Measurements from ENCODE around the gene HS1BP3. TPM values are rescaled to one million over a fixed set of nuclear protein-coding genes. Genes with fewer than 3 reads are reported as not detected.
A peak's percentile ranks its signal among the peaks of the same experiment; 100 is the strongest.

HS1BP3 gene
- total and polyA plus RNA-seq, 2 of the 13 experiments (the other 11 are each of a cell fraction or from before 2014, with no cell fraction given) = 15.2 to 22.0 TPM

- no peak for TF ChIP-seq NR2F6 (IDR thresholded peaks at IDR 0.05)
- TF ChIP-seq NR2F6 (CRISPR knock-in tag; IDR thresholded peaks at IDR 0.05) = no peak
- peak; percentile 4; the same call in 1 of the 2 replicates for TF ChIP-seq ZSCAN9 (CRISPR knock-in tag; IDR thresholded peaks at IDR 0.05; ENCODE audit: borderline replicate concordance)
- no peak for TF ChIP-seq FOXP1 (IDR thresholded peaks at IDR 0.05)
- TF ChIP-seq FOXP1 (CRISPR knock-in tag; IDR thresholded peaks at IDR 0.05) = no peak
- no peak for TF ChIP-seq IKZF5 (CRISPR knock-in tag; IDR thresholded peaks at IDR 0.05)
- peak; percentile 59; the same call in 1 of the 2 replicates for TF ChIP-seq PATZ1 (CRISPR knock-in tag; IDR thresholded peaks at IDR 0.05)
- no peak for TF ChIP-seq HDAC6 (IDR thresholded peaks at IDR 0.05; ENCODE audit: low read depth, low read length)
- TF ChIP-seq KLF13 (CRISPR knock-in tag; IDR thresholded peaks at IDR 0.05) = no peak
- TF ChIP-seq, protein P1, sequence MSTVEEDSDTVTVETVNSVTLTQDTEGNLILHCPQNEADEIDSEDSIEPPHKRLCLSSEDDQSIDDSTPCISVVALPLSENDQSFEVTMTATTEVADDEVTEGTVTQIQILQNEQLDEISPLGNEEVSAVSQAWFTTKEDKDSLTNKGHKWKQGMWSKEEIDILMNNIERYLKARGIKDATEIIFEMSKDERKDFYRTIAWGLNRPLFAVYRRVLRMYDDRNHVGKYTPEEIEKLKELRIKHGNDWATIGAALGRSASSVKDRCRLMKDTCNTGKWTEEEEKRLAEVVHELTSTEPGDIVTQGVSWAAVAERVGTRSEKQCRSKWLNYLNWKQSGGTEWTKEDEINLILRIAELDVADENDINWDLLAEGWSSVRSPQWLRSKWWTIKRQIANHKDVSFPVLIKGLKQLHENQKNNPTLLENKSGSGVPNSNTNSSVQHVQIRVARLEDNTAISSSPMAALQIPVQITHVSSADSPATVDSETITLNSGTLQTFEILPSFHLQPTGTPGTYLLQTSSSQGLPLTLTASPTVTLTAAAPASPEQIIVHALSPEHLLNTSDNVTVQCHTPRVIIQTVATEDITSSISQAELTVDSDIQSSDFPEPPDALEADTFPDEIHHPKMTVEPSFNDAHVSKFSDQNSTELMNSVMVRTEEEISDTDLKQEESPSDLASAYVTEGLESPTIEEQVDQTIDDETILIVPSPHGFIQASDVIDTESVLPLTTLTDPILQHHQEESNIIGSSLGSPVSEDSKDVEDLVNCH (CRISPR knock-in tag; IDR thresholded peaks at IDR 0.05) = no peak
- no peak for TF ChIP-seq HBP1 (CRISPR knock-in tag; IDR thresholded peaks at IDR 0.05; ENCODE audit: low read depth)
- TF ChIP-seq, protein P2, sequence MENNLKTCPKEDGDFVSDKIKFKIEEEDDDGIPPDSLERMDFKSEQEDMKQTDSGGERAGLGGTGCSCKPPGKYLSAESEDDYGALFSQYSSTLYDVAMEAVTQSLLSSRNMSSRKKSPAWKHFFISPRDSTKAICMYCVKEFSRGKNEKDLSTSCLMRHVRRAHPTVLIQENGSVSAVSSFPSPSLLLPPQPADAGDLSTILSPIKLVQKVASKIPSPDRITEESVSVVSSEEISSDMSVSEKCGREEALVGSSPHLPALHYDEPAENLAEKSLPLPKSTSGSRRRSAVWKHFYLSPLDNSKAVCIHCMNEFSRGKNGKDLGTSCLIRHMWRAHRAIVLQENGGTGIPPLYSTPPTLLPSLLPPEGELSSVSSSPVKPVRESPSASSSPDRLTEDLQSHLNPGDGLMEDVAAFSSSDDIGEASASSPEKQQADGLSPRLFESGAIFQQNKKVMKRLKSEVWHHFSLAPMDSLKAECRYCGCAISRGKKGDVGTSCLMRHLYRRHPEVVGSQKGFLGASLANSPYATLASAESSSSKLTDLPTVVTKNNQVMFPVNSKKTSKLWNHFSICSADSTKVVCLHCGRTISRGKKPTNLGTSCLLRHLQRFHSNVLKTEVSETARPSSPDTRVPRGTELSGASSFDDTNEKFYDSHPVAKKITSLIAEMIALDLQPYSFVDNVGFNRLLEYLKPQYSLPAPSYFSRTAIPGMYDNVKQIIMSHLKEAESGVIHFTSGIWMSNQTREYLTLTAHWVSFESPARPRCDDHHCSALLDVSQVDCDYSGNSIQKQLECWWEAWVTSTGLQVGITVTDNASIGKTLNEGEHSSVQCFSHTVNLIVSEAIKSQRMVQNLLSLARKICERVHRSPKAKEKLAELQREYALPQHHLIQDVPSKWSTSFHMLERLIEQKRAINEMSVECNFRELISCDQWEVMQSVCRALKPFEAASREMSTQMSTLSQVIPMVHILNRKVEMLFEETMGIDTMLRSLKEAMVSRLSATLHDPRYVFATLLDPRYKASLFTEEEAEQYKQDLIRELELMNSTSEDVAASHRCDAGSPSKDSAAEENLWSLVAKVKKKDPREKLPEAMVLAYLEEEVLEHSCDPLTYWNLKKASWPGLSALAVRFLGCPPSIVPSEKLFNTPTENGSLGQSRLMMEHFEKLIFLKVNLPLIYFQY (CRISPR knock-in tag; IDR thresholded peaks at IDR 0.05; ENCODE audit: borderline replicate concordance) = no peak
- TF ChIP-seq SNAPC2 (CRISPR knock-in tag; IDR thresholded peaks at IDR 0.05) = 0 out of 2 replicates have a peak, but pooled peaks have one; percentile 90
- no peak for TF ChIP-seq HDAC1 (CRISPR knock-in tag; IDR thresholded peaks at IDR 0.05)
- no peak for TF ChIP-seq ZXDC (CRISPR knock-in tag; IDR thresholded peaks at IDR 0.05)
- 0 out of 2 replicates have a peak, but pooled peaks have one; percentile 63 for TF ChIP-seq EEA1 (CRISPR knock-in tag; IDR thresholded peaks at IDR 0.05; ENCODE audit: borderline replicate concordance)
Measured at GRCh38 chr2:20675701-20676352, 24.9 kb upstream of the HS1BP3 start (continued).

All from HepG2 (cell line).